ENCODE measurements around the gene FBXW11.
"Not testable (repeated sequence)": the region's sequence is repeated elsewhere in the genome, so short reads cannot be mapped to it uniquely, and the experiment has no call there.

Gene FBXW11

GRCh38 chr5:171954721-171955120 lies 51.7 kb downstream of the FBXW11 start:
- no peak for DNase-seq (ENCODE audit: low read depth in 2 of 2)

GRCh38 chr5:171953860-171954701 lies 52.4 kb downstream of the FBXW11 start:
- DNase-seq (ENCODE audit: low read depth in 2 of 2) = no peak

GRCh38 chr5:171952021-171952420 lies 54.4 kb downstream of the FBXW11 start:
- no peak for DNase-seq (ENCODE audit: low read depth in 2 of 2)

DNA sequence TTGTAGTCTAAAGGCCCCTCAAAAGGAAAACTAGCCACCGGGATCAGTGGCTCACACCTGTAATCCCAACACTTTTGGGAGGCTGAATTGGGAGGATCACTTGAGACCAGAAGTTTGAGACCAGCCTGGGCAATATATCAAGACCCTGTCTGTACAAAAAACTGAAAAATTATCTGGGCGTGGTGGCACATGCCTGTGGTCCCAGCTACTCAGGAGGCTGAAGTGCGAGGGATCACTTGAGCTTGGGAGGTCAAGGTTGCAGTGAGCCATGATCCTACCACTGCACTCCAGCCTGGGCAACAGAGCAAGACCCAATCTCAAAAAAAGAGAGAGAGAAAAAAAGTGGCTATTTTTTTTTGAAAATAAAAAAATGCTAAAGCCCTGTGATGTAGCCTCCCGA lies 55.2 kb downstream of the FBXW11 start:
- no peak for DNase-seq (ENCODE audit: low read depth in 2 of 2)

GRCh38 chr5:171946000-171946781 lies 60.2 kb downstream of the FBXW11 start:
- DNase-seq (ENCODE audit: low read depth in 2 of 2) = no peak

- DNase-seq (ENCODE audit: low read depth in 2 of 2) = no peak
Measured at GRCh38 chr5:171945476-171945875, 61.0 kb downstream of the FBXW11 start.

GRCh38 chr5:171945066-171945465 lies 61.4 kb downstream of the FBXW11 start:
- DNase-seq (ENCODE audit: low read depth in 2 of 2) = no peak

- DNase-seq (ENCODE audit: low read depth in 2 of 2) = not testable (repeated sequence)
Measured at GRCh38 chr5:171942112-171942516, 64.3 kb downstream of the FBXW11 start.

- not testable (repeated sequence) for DNase-seq (ENCODE audit: low read depth in 2 of 2)
Measured at GRCh38 chr5:171941675-171942074, 64.8 kb downstream of the FBXW11 start.

- not testable (repeated sequence) for DNase-seq (ENCODE audit: low read depth in 2 of 2)
Measured at GRCh38 chr5:171941275-171941674, 65.2 kb downstream of the FBXW11 start.

- DNase-seq (ENCODE audit: low read depth in 2 of 2) = no peak
Measured at GRCh38 chr5:171939951-171940350, 66.5 kb downstream of the FBXW11 start.

DNA sequence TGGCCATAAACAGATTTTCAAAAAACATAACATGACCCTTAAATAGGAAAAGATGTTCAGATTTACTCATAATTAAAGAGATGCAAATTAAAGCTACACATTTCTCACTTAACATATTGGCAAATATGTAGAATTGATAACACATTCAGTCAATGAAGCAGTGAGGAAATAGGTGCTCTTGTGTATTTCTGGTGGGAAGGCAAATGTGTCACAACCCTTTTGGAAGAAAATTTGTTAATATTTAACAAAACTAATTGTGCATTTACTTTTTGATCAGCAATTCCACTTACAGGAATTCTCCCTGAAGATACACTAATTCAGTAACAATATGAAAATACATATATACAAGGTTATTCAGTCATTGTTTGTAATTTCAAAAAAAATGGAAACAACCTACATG lies 68.1 kb downstream of the FBXW11 start:
- DNase-seq (ENCODE audit: low read depth in 2 of 2) = no peak

DNA sequence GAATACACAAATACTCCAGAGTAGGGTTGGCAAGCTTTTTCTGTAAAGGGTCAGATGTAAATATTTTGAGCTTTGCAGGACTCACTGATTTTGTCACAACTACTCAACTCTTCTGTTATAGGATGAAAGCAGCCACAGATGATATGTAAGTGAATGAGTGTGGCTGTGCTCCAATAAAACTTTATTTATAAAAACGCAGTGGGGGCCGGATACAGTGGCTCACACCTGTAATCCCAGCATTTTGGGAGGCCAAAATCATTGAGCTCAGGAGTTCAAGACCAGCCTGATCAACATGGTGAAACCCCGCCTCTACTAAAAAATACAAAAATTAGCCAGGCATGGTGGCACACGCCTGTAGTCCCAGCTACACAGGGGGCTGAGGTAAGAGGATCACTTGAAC lies 69.1 kb downstream of the FBXW11 start:
- DNase-seq (ENCODE audit: low read depth in 2 of 2) = no peak

DNA sequence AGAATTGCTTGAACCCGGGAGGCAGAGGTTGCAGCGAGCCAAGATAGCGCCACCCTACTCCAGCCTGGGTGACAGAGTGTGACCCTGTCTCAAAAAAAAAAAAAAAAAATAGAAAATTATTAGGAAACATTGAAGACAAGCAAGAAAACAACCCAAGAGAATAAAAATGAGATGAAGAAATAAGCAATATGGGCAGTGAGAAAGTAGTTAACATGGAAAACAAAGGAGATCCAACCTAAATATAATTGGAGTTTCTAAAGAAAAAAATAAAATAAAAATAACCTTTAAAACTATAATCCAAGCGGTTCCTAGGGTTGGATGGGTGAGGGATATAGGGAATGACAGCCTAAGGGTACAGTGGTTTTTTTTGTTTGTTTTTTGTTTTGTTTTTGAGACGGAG lies 71.9 kb downstream of the FBXW11 start:
- no peak for DNase-seq (ENCODE audit: low read depth in 2 of 2)

- no peak for DNase-seq (ENCODE audit: low read depth in 2 of 2)
Measured at GRCh38 chr5:171931163-171931562, 75.3 kb downstream of the FBXW11 start.

DNA sequence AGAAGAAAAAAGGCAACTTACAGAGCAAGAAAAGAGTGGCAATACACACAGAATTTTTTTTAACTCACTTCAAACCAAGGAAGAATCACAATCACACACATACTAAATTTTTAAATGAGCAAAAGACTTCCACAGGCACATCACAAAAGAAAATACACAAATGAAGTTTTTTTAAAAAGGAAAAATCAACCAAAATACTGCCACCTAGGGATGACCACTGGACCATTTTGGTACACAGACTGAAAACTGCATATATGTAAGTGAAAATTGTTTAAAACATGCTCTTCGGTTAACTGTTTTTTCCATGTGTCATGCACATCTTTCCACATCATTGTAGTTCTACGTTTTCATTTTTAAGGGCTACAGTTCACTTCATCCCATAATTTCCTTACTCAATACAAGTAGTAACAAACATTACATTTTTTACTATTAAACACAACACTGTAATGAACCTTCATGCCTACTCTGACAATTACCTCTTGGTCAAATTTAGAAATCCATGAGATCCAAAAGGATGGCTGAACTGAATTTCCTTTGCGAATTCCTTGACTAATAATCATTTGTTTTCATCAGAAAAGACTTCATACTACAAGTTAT lies 79.0 kb downstream of the FBXW11 start:
- no peak for DNase-seq (ENCODE audit: low read depth in 2 of 2)

DNA sequence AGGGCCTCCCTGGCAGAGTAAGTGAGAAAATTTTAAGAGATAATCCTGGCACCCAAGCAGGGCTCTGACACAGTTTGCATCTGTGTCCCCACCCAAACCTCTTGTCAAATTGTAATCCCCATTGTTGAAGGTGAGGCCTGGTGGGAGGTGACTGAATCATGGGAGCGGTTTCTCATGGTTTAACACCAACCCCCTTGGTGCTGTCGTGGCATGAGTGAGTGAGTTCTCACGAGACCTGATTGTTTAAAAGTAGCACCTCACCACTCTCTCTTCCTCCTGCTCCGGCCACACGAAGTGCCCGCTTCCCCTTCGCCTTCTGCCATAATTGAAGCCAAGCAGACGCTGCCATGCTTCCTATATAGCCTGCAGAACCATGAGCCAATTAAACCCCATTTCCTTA lies 80.1 kb downstream of the FBXW11 start:
- DNase-seq (ENCODE audit: low read depth in 2 of 2) = no peak

DNA sequence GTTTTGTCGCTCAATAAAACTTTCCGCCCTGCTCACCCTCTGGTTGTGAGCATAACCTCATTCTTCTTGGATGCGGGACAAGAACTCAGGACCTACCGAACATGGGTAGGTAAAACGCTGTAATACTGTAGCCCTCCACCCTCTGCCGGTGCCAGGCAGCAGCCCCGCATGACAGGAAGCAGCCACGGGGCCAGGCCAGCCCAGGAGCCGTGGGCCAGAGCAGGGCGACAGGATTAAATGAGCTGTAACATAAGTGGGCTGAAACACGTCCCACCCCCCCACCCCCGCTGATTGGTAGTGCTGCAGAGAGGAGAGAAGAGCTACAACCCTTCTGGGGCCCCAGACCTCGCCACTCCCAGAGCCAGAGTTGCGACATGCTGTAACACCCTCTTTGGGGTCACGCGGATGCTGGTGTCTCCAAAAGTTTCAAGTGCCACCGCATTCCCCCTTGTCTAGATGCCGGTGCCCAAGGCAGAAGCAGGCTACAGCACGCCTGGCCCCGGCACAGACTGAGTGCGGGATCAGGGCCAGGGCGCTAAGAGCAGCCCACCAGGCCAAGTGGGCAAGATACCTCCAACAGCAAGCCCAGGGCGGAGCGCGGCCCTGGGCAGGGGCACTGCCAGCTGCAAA lies 81.8 kb downstream of the FBXW11 start:
- no peak for DNase-seq (ENCODE audit: low read depth in 2 of 2)

DNA sequence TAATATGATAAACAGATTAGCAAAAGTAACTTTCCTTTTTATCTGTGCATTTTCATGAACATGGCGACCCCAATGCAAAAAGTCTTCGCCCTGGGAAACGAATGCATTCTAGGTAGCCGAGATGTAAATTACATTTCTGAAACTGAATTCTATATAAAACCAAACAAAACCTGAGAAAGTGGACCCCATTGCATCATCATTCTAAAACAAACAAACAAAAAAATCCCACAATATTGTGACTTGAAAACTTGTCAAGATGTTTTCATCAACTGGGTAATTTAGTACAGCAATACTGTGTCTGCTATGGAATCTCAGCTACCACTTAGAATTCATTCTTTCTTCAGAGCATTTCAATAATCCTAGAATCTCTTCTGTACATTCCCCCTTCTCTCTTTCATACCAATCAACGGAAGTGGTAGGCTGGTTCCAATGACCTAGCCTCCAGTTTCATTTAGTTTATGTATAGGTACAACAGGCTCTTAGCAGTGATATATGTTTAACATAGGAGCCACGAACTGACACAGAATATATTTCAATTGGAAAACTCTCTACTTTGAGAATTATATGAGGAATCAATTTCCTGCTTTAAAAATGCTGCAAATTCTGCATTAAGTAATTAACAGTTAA lies 85.6 kb downstream of the FBXW11 start:
- no peak for DNase-seq (ENCODE audit: low read depth in 2 of 2)

- not testable (repeated sequence) for DNase-seq (ENCODE audit: low read depth in 2 of 2)
Measured at GRCh38 chr5:171915700-171916099, 90.7 kb downstream of the FBXW11 start.

DNA sequence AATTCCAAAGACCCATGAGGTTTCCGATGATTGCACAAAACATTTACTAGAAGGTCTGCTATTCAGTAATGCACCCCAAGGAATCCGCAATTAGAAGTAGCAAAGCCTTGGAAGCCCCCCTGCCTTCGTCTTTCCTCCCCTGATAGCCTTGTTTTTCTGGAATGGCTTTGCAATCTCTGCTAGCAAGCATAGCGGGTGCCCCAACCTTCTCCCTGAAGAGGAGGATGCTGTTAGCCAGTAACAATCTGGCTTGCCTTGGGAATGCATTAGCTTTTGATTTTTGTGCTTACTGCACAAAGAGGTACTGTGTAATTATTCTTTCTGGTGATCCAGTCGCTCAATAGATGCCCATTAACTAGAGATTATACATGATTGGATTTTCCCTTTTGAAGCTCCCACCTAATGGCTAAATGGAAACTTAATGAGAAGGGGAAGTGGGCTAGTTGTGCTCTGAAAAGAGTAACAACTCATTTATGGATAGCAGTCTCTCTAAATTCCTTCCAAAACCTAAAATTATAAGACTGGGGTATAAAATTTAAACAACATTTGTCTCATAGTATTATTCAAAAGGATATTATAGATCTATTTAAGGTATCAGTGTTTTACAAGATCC lies 91.6 kb downstream of the FBXW11 start:
- no peak for DNase-seq (ENCODE audit: low read depth in 2 of 2)

Measured in stimulated activated CD4-positive, alpha-beta T cell treated with anti-CD3 and anti-CD28 coated beads, Interleukin-1b, Interleukin-23, amount 100 ng/mL, for 1 hour (primary cell).